Endothelial cell of umbilical vein (primary cell): ENCODE results near the gene DCAF10. TPM values are rescaled to one million over a fixed set of nuclear protein-coding genes. Genes with fewer than 3 reads are reported as not detected.
"Not testable (repeated sequence)": the region's sequence is repeated elsewhere in the genome, so short reads cannot be mapped to it uniquely, and the experiment has no call there.

Experiments used
- BruUV-seq: library from RNA; stranded (reverse); fragments of 400-500 nt; replicated peaks from 2 replicates; lab custom pipeline; 2021; lab: Mats Ljungman, UMichigan
- CTCF ChIA-PET: fragments of 300-600, 350-600 bp; sonication (Branson Sonifier 250); formaldehyde crosslinking; loops from one replicate; lab custom pipeline; 2021; ENCODE audit warnings: antibody characterized with exemption, inconsistent platforms; lab: Charles Lee
- POLR2A ChIA-PET: fragments of 300-600, 350-600 bp; sonication (Branson Sonifier 250); formaldehyde crosslinking; loops from one replicate; lab custom pipeline; 2021; ENCODE audit warnings: antibody characterized with exemption, inconsistent platforms; lab: Charles Lee
- DNase-seq: peaks from one replicate; pipeline ENCODE4 v3.0.0-alpha.2; 2011; ENCODE audit warnings: low read depth, low spot score
- FAIRE-seq: peaks from 2 replicates; lab custom pipeline; 2011; peaks lifted over from hg19 to GRCh38; lab: Jason Lieb, UNC
- H2AFZ ChIP-seq: 2 replicates; pipeline ENCODE4 v1.6.0; 2012; ENCODE audit warnings: low read depth, low read length, control low read depth, inconsistent platforms
- H3K27ac ChIP-seq: 2 replicates; pipeline ENCODE4 v1.5.1; 2011; ENCODE audit warnings: low read depth, mild to moderate bottlenecking, control low read depth, low read length, moderate library complexity; ENCODE audit not compliant: insufficient read depth
- H3K27me3 ChIP-seq, 2 experiments: 2 replicates each; pipeline versions ENCODE4 v1.6.0 to v1.6.1; 2011; ENCODE audit warnings: low read length in 2 of 2, mixed read lengths in 1 of 2; ENCODE audit not compliant: control insufficient read depth in 2 of 2, insufficient read depth in 2 of 2
- H3K36me3 ChIP-seq, 2 experiments: 2 replicates in 1 of 2; 3 replicates in 1 of 2; pipeline ENCODE4 v1.5.1; 2011; ENCODE audit warnings: low read length in 2 of 2, mild to moderate bottlenecking in 1 of 2, moderate library complexity in 1 of 2; ENCODE audit not compliant: control insufficient read depth in 2 of 2, insufficient read depth in 2 of 2; ENCODE audit errors: extremely low read depth in 1 of 2
- H3K4me1 ChIP-seq: 3 replicates; pipeline ENCODE4 v1.5.1; 2011; ENCODE audit warnings: mild to moderate bottlenecking, low read length; ENCODE audit not compliant: control insufficient read depth, insufficient read depth; ENCODE audit errors: extremely low read depth
- H3K4me2 ChIP-seq: 2 replicates; pipeline ENCODE4 v1.6.1; 2011; ENCODE audit warnings: low read length, control low read depth, mixed read lengths; ENCODE audit not compliant: insufficient read depth
- H3K4me3 ChIP-seq, 3 experiments: fragments of 200-600 bp in 1 of 3; sonication (generic), shearing (Covaris generic) in 1 of 3; replicated peaks in 1 of 3; 2 replicates each; pipeline ENCODE4 v1.5.1; 2011 to 2016; ENCODE audit warnings: control low read depth in 3 of 3, low read length in 3 of 3, mild to moderate bottlenecking in 2 of 3, inconsistent platforms in 1 of 3, low read depth in 1 of 3, moderate library complexity in 1 of 3; ENCODE audit not compliant: insufficient read depth in 1 of 3
- H3K79me2 ChIP-seq: 2 replicates; pipeline ENCODE4 v1.6.0; 2012; ENCODE audit warnings: low read length, inconsistent platforms; ENCODE audit not compliant: control insufficient read depth, insufficient read depth
- H3K9ac ChIP-seq: replicated peaks from 2 replicates; pipeline ENCODE3; 2011; ENCODE audit warnings: low read length, control low read depth; ENCODE audit not compliant: insufficient read depth; ENCODE audit errors: extremely low read depth
- H3K9me1 ChIP-seq: replicated peaks from 3 replicates; pipeline ENCODE4 v1.6.0; 2011; ENCODE audit warnings: mild to moderate bottlenecking, low read length; ENCODE audit not compliant: control insufficient read depth, insufficient read depth; ENCODE audit errors: extremely low read depth
- H3K9me3 ChIP-seq: replicated peaks from 2 replicates; pipeline ENCODE4 v1.5.1; 2012; ENCODE audit warnings: low read length, inconsistent platforms; ENCODE audit not compliant: control insufficient read depth, insufficient read depth
- H4K20me1 ChIP-seq: replicated peaks from 2 replicates; pipeline ENCODE3; 2011; ENCODE audit warnings: mild to moderate bottlenecking, low read length; ENCODE audit not compliant: control insufficient read depth, insufficient read depth; ENCODE audit errors: extremely low read depth
- EZH2 ChIP-seq: IDR thresholded peaks from 2 replicates; pipeline ENCODE4 v1.6.1; 2012; ENCODE audit warnings: borderline replicate concordance, low read depth, mild to moderate bottlenecking, moderate library complexity, low read length, inconsistent platforms; ENCODE audit not compliant: severe bottlenecking
- FOS ChIP-seq: IDR thresholded peaks from 2 replicates; pipeline ENCODE4 v1.6.1; 2011; ENCODE audit warnings: mild to moderate bottlenecking, low read length, moderate library complexity, borderline replicate concordance; ENCODE audit not compliant: insufficient read depth
- GATA2 ChIP-seq: IDR thresholded peaks from 2 replicates; pipeline ENCODE4 v1.7.0; 2011; ENCODE audit warnings: low read depth, mild to moderate bottlenecking, moderate library complexity, mixed read lengths, low read length; ENCODE audit not compliant: insufficient read length, insufficient read depth
- JUN ChIP-seq: IDR thresholded peaks from 2 replicates; pipeline ENCODE4 v1.6.1; 2011; ENCODE audit warnings: borderline replicate concordance, low read depth; ENCODE audit not compliant: insufficient read length, insufficient read depth
- MYC ChIP-seq: IDR thresholded peaks from one replicate; pipeline ENCODE4 v1.6.1; 2011; ENCODE audit warnings: mild to moderate bottlenecking, low read depth, low read length
- POLR2A ChIP-seq: IDR thresholded peaks from 2 replicates; pipeline ENCODE4 v1.6.1; 2012; ENCODE audit warnings: low read depth, mild to moderate bottlenecking, control low read depth, low read length
- POLR2AphosphoS5 ChIP-seq: IDR thresholded peaks from 2 replicates; pipeline ENCODE4 v1.6.1; 2012; ENCODE audit warnings: low read depth, mild to moderate bottlenecking, control low read depth, low read length, moderate library complexity; ENCODE audit not compliant: insufficient read depth
- dilution Hi-C: fragments of 300-500 bp; cut with MboI; formaldehyde crosslinking; loops from one replicate; pipeline ENCODE4 v1.15.0; 2019; ENCODE audit warnings: low sequenced_read_pairs; ENCODE audit not compliant: extremely low pct_ligation_motif_present
- intact Hi-C: fragments of 100-400 bp; cut with micrococcal nuclease; formaldehyde crosslinking; loops from one replicate; pipeline ENCODE4 v1.10.0; 2022
- polyA plus RNA-seq, 4 experiments: library from polyadenylated mRNA; depleted of rRNA in 3 of 4; stranded (reverse) in 3 of 4; unstranded in 1 of 4; fragments of >200 nt; gene quantifications; 2 replicates each; pipeline versions ENCODE4 v1.2.1 to v1.2.3, GENCODE V29; 2011 to 2012; ENCODE audit warnings: missing spikeins in 1 of 4
- total RNA-seq: library from RNA; stranded (reverse); gene quantifications from 2 replicates; pipeline ENCODE4 v1.2.3, GENCODE V29; 2021
- TF ChIP-seq, protein P1 (sequence below): IDR thresholded peaks from 2 replicates; pipeline ENCODE4 v1.6.1; 2011; ENCODE audit not compliant: insufficient read depth, insufficient read length
- TF ChIP-seq, protein P2 (sequence below), 2 donors: IDR thresholded peaks; 1 replicate in 1 of 2; 2 replicates in 1 of 2; pipeline ENCODE4 v1.5.1; 2011; ENCODE audit warnings: low read length in 2 of 2, mild to moderate bottlenecking in 2 of 2, moderate library complexity in 2 of 2, control low read depth in 1 of 2, inconsistent platforms in 1 of 2, low read depth in 1 of 2; ENCODE audit not compliant: insufficient read depth in 1 of 2; ENCODE audit errors: extremely low read depth in 1 of 2

DCAF10 gene
- total and polyA plus RNA-seq, 2 donors (not counting 3 experiments of a cell fraction or from before 2014, with no cell fraction given): 13.1 to 21.5 TPM

DNA sequence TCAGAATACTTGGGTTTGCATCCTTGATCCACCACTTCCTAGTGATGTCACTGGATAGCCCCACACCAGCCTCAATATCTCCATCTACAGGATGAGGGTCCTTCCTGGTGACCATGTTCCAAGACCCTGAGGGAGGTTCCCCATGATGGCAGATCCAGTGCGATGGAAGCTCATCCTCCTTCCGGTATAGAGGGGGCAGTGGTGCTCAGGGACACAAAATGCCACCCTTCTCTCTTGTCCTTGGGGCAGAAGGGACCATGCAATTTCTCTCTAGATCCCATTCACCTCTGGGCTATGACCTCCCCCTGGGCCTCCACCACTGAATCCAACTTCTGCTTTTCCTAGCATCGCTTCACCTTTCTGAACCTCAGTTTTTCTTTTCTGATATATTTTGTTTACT lies 108.7 kb downstream of the DCAF10 start:
- no peak for TF ChIP-seq POLR2A
- TF ChIP-seq, protein P1, sequence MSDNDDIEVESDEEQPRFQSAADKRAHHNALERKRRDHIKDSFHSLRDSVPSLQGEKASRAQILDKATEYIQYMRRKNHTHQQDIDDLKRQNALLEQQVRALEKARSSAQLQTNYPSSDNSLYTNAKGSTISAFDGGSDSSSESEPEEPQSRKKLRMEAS: no peak
- no peak for TF ChIP-seq GATA2
- no peak for TF ChIP-seq MYC
- TF ChIP-seq EZH2: no peak
- no peak for TF ChIP-seq JUN
- no peak for TF ChIP-seq POLR2AphosphoS5
- TF ChIP-seq, protein P2, sequence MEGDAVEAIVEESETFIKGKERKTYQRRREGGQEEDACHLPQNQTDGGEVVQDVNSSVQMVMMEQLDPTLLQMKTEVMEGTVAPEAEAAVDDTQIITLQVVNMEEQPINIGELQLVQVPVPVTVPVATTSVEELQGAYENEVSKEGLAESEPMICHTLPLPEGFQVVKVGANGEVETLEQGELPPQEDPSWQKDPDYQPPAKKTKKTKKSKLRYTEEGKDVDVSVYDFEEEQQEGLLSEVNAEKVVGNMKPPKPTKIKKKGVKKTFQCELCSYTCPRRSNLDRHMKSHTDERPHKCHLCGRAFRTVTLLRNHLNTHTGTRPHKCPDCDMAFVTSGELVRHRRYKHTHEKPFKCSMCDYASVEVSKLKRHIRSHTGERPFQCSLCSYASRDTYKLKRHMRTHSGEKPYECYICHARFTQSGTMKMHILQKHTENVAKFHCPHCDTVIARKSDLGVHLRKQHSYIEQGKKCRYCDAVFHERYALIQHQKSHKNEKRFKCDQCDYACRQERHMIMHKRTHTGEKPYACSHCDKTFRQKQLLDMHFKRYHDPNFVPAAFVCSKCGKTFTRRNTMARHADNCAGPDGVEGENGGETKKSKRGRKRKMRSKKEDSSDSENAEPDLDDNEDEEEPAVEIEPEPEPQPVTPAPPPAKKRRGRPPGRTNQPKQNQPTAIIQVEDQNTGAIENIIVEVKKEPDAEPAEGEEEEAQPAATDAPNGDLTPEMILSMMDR (IDR thresholded peaks at IDR 0.05; ENCODE audit: extremely low read depth in 1 of 2, insufficient read depth in 1 of 2, low read depth in 1 of 2, low read length in 2 of 2): no peak
- no peak for TF ChIP-seq FOS
- dilution Hi-C loops (no loop called here), intact Hi-C loops (no loop called here)
- no peak for DNase-seq
- H3K9ac ChIP-seq: no peak overlapping the region
- H2AFZ ChIP-seq: no peak overlapping the region
- H3K4me2 ChIP-seq: no peak overlapping the region
- ChIA-PET CTCF (interaction anchor here (0.6 to 1.5 kb wide), 2 partner anchors 179 to 355 kb away, joined by 3 to 8 read pairs; no protein-coding TSS in a partner anchor), POLR2A (no interaction called here)
- H3K9me1 ChIP-seq: no peaks in the 10 kb centered on the region
- H3K4me3 ChIP-seq: no peak overlapping the region
- H3K36me3 ChIP-seq: no peaks in the 10 kb centered on the region
- no TSS peak for BruUV-seq
- no peaks in the 10 kb centered on the region for H3K9me3 ChIP-seq
- H4K20me1 ChIP-seq: no peaks in the 10 kb centered on the region
- no peak for FAIRE-seq
- H3K4me1 ChIP-seq: peaks cover 7% of the 10 kb centered on the region
- H3K79me2 ChIP-seq: no peaks in the 10 kb centered on the region
- no peak overlapping the region for H3K27ac ChIP-seq
- no peaks in the 10 kb centered on the region for H3K27me3 ChIP-seq

DNA sequence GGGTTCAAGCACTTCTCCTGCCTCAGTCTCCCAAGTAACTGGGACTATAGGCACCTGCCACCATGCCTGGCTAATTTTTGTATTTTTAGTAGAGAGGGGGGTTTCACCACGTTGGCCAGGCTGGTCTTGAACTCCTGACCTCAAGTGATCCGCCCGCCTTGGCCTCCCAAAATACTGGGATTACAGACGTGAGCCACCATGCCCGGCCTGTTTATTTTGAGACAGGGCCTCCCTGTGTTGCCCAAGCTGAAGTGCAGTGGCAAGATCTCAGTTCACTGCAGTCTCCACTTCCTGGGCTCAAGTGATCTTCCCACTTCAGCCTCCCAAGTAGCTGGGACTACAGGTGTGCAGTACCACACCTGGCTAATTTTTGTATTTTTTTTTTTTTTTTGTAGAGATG lies 109.2 kb downstream of the DCAF10 start:
- POLR2A ChIA-PET, H3K4me2 ChIP-seq: not testable (repeated sequence)

More for the DNA sequence above, 109.2 kb downstream of the DCAF10 start:
- H3K9ac ChIP-seq, H3K27ac ChIP-seq, H3K79me2 ChIP-seq, H3K27me3 ChIP-seq, FAIRE-seq, H4K20me1 ChIP-seq, intact Hi-C loops, H3K36me3 ChIP-seq, H3K9me1 ChIP-seq, BruUV-seq, DNase-seq, dilution Hi-C loops, H3K9me3 ChIP-seq, H2AFZ ChIP-seq, H3K4me3 ChIP-seq, H3K4me1 ChIP-seq: not testable (repeated sequence)
- CTCF ChIA-PET: interaction anchor here (1.5 kb wide), 1 partner anchor 354 kb away, joined by 8 read pairs; no protein-coding TSS in a partner anchor
